H9 (cell line): ENCODE measurements around the gene CSMD2. TPM values are rescaled to one million over a fixed set of nuclear protein-coding genes. Genes with fewer than 3 reads are reported as not detected.

ENCODE experiments used
- DNase-seq: peaks from one replicate; pipeline ENCODE4 v3.0.0-alpha.2; 2017
- H2AFZ ChIP-seq: one replicate; pipeline ENCODE4 v1.6.1; 2013; ENCODE audit warnings: mild to moderate bottlenecking, low read length, control low read depth, moderate library complexity
- H2AK5ac ChIP-seq: 2 replicates; pipeline ENCODE4 v1.6.1; 2013; ENCODE audit warnings: low read length, control low read depth, mixed read lengths; ENCODE audit not compliant: insufficient read length
- H2BK120ac ChIP-seq: one replicate; pipeline ENCODE4 v1.6.1; 2013; ENCODE audit warnings: low read depth, mild to moderate bottlenecking, low read length, control low read depth, inconsistent platforms; ENCODE audit not compliant: poor library complexity, severe bottlenecking
- H2BK12ac ChIP-seq: 2 replicates; pipeline ENCODE4 v1.6.1; 2013; ENCODE audit warnings: low read length, control low read depth, mixed read lengths, low read depth; ENCODE audit not compliant: insufficient read length
- H2BK15ac ChIP-seq: 2 replicates; pipeline ENCODE4 v1.6.1; 2013; ENCODE audit warnings: low read depth, low read length, control low read depth
- H2BK20ac ChIP-seq: one replicate; pipeline ENCODE4 v1.6.1; 2013; ENCODE audit warnings: low read depth, mild to moderate bottlenecking, low read length, control low read depth, inconsistent platforms; ENCODE audit not compliant: poor library complexity, severe bottlenecking
- H2BK5ac ChIP-seq: 2 replicates; pipeline ENCODE4 v1.6.1; 2013; ENCODE audit warnings: low read length, control low read depth, mixed read lengths; ENCODE audit not compliant: insufficient read length
- H3K14ac ChIP-seq: 2 replicates; pipeline ENCODE4 v1.6.1; 2013; ENCODE audit warnings: low read length, control low read depth; ENCODE audit not compliant: insufficient read depth
- H3K18ac ChIP-seq: 2 replicates; pipeline ENCODE4 v1.6.1; 2013; ENCODE audit warnings: low read depth, mild to moderate bottlenecking, mixed read lengths, low read length, control low read depth; ENCODE audit not compliant: insufficient read length
- H3K23ac ChIP-seq: 2 replicates; pipeline ENCODE4 v1.6.1; 2013; ENCODE audit warnings: low read length, control low read depth, mixed read lengths, low read depth; ENCODE audit not compliant: insufficient read length
- H3K23me2 ChIP-seq: 2 replicates; pipeline ENCODE4 v1.6.1; 2013; ENCODE audit warnings: low read depth, mild to moderate bottlenecking, mixed read lengths, low read length, control low read depth; ENCODE audit not compliant: insufficient read length, poor library complexity, severe bottlenecking
- H3K27ac ChIP-seq: 2 replicates; pipeline ENCODE4 v1.5.1; 2013; ENCODE audit warnings: low read length, control low read depth, mixed read lengths, low read depth; ENCODE audit not compliant: insufficient read length
- H3K27me3 ChIP-seq: 2 replicates; pipeline ENCODE4 v1.6.1; 2013; ENCODE audit warnings: low read length, control low read depth, inconsistent platforms; ENCODE audit not compliant: insufficient read depth
- H3K4ac ChIP-seq: 2 replicates; pipeline ENCODE4 v1.6.1; 2013; ENCODE audit warnings: low read depth, mild to moderate bottlenecking, control low read depth, inconsistent platforms, low read length, moderate library complexity
- H3K4me1 ChIP-seq: 2 replicates; pipeline ENCODE4 v1.6.1; 2013; ENCODE audit warnings: low read length, control low read depth, inconsistent platforms; ENCODE audit not compliant: insufficient read depth
- H3K4me2 ChIP-seq: 2 replicates; pipeline ENCODE4 v1.6.1; 2013; ENCODE audit warnings: low read length, control low read depth, mixed read lengths; ENCODE audit not compliant: insufficient read length, insufficient read depth
- H3K56ac ChIP-seq: 2 replicates; pipeline ENCODE4 v1.6.1; 2013; ENCODE audit warnings: low read depth, mild to moderate bottlenecking, mixed read lengths, low read length, control low read depth; ENCODE audit not compliant: insufficient read length
- H3K79me1 ChIP-seq: 2 replicates; pipeline ENCODE4 v1.6.1; 2013; ENCODE audit warnings: low read depth, mild to moderate bottlenecking, moderate library complexity, low read length, control low read depth, inconsistent platforms; ENCODE audit not compliant: insufficient read depth, poor library complexity, severe bottlenecking
- H3K79me2 ChIP-seq: 2 replicates; pipeline ENCODE4 v1.6.1; 2013; ENCODE audit warnings: low read length, control low read depth, inconsistent platforms; ENCODE audit not compliant: insufficient read depth
- H3K9ac ChIP-seq: 2 replicates; pipeline ENCODE4 v1.6.1; 2013; ENCODE audit warnings: low read length, control low read depth, mixed read lengths; ENCODE audit not compliant: insufficient read length; ENCODE audit errors: extremely low read depth
- H3K9me3 ChIP-seq: one replicate; pipeline ENCODE4 v1.6.1; 2013; ENCODE audit warnings: low read depth, low read length, inconsistent platforms; ENCODE audit not compliant: control insufficient read depth
- H3T11ph ChIP-seq: one replicate; pipeline ENCODE4 v1.6.1; 2013; ENCODE audit warnings: mild to moderate bottlenecking, low read length, control low read depth, inconsistent platforms
- H4K20me1 ChIP-seq: one replicate; pipeline ENCODE4 v1.6.1; 2013; ENCODE audit not compliant: control insufficient read depth, insufficient read length, insufficient read depth
- H4K5ac ChIP-seq: 2 replicates; pipeline ENCODE4 v1.6.1; 2013; ENCODE audit warnings: low read depth, mild to moderate bottlenecking, mixed read lengths, low read length, control low read depth; ENCODE audit not compliant: insufficient read length
- H4K8ac ChIP-seq: replicated peaks from 2 replicates; pipeline ENCODE4 v1.6.1; 2013; ENCODE audit warnings: low read length, control low read depth, mixed read lengths, low read depth; ENCODE audit not compliant: insufficient read length
- H4K91ac ChIP-seq: 2 replicates; pipeline ENCODE4 v1.6.1; 2013; ENCODE audit warnings: low read depth, mild to moderate bottlenecking, moderate library complexity, mixed read lengths, low read length, control low read depth; ENCODE audit not compliant: insufficient read length
- H3K27ac Mint-ChIP-seq, 3 experiments: 2 replicates in 2 of 3; 3 replicates in 1 of 3; pipeline ENCODE4 v1.8.0; 2020 to 2021; ENCODE audit warnings: mixed read lengths in 3 of 3, mild to moderate bottlenecking in 1 of 3, moderate library complexity in 1 of 3
- H3K27me3 Mint-ChIP-seq: 2 replicates; pipeline ENCODE4 v1.8.0; 2021; ENCODE audit warnings: low read depth, mild to moderate bottlenecking, moderate library complexity, mixed read lengths
- H3K36me3 Mint-ChIP-seq, 3 experiments: 2 replicates in 2 of 3; 3 replicates in 1 of 3; pipeline ENCODE4 v1.8.0; 2020 to 2021; ENCODE audit warnings: low read depth in 3 of 3, mixed read lengths in 3 of 3; ENCODE audit not compliant: insufficient read depth in 1 of 3
- H3K4me1 Mint-ChIP-seq, 2 experiments: 2 replicates each; pipeline ENCODE4 v1.8.0; 2020; ENCODE audit warnings: mixed read lengths in 2 of 2
- H3K4me3 Mint-ChIP-seq, 2 experiments: 2 replicates in 1 of 2; 3 replicates in 1 of 2; pipeline ENCODE4 v1.8.0; 2020 to 2021; ENCODE audit warnings: mild to moderate bottlenecking in 2 of 2, mixed read lengths in 2 of 2, moderate library complexity in 1 of 2
- H3K9me3 Mint-ChIP-seq, 2 experiments: 2 replicates in 1 of 2; 3 replicates in 1 of 2; pipeline ENCODE4 v1.8.0; 2020; ENCODE audit warnings: mild to moderate bottlenecking in 2 of 2, mixed read lengths in 2 of 2, moderate library complexity in 1 of 2
- CTCF ChIP-seq: fragments of 200-600 bp; sonication (generic); conservative IDR thresholded peaks from 3 replicates; pipeline ENCODE4 v1.8.0; 2021; ENCODE audit warnings: antibody characterized with exemption, mild to moderate bottlenecking
- WGBS: extraction: QIAGEN DNeasy Blood & Tissue Kit; methylation state at CpG from one replicate; pipeline ENCODE4 v1.1.7; 2013; ENCODE audit warnings: missing lambda C conversion rate, low lambda C conversion rate, mixed read lengths; ENCODE audit not compliant: insufficient read length; ENCODE audit errors: extremely low coverage; 5-methylcytosine and 5-hydroxymethylcytosine counted together
- total RNA-seq: library from RNA; stranded (reverse); gene quantifications from 2 replicates; pipeline ENCODE4 v1.2.1, GENCODE V29; 2021

CSMD2 gene
- total RNA-seq, 1 experiment from 2014 or later, result 6.4 TPM

- peaks cover 6 to 15% of the 10 kb centered on the region in 2 experiments; a peak in 4 of 5 replicates for H3K9me3 Mint-ChIP-seq
- no peak overlapping the region for H2AFZ ChIP-seq
- H3K27ac Mint-ChIP-seq, result no peak overlapping the region
- no peaks in the 10 kb centered on the region for H3K23me2 ChIP-seq
- H4K8ac ChIP-seq, result no peak overlapping the region
- no CpG with 5 or more reads among the region's 5 CpGs for WGBS
- H3K23ac ChIP-seq, result no peak overlapping the region
- no peak overlapping the region for H3K27ac ChIP-seq
- no peak overlapping the region for H3K4me2 ChIP-seq
- no peak overlapping the region for H3K18ac ChIP-seq
- H2BK120ac ChIP-seq, result no peak overlapping the region
- no peak overlapping the region for H3K56ac ChIP-seq
- no peak overlapping the region for H3K4me3 Mint-ChIP-seq
- no peak overlapping the region for H2BK20ac ChIP-seq
- no peaks in the 10 kb centered on the region for H3K79me2 ChIP-seq
- H3K4ac ChIP-seq, result no peak overlapping the region
- no peaks in the 10 kb centered on the region for H3K79me1 ChIP-seq
- no peak for DNase-seq
- H3K9me3 ChIP-seq, result peaks cover 2% of the 10 kb centered on the region
- H3T11ph ChIP-seq, result no peak overlapping the region
- no peak overlapping the region for H2BK5ac ChIP-seq
- H2BK15ac ChIP-seq, result no peak overlapping the region
- no peak overlapping the region for H4K5ac ChIP-seq
- H3K27me3 ChIP-seq, result no peaks in the 10 kb centered on the region
- H4K20me1 ChIP-seq, result no peaks in the 10 kb centered on the region
- H4K91ac ChIP-seq, result no peak overlapping the region
- H3K9ac ChIP-seq, result no peak overlapping the region
- no peak for TF ChIP-seq CTCF
- H3K4me1 Mint-ChIP-seq, result no peaks in the 10 kb centered on the region
- H3K14ac ChIP-seq, result no peak overlapping the region
- no peaks in the 10 kb centered on the region for H3K4me1 ChIP-seq
- H2AK5ac ChIP-seq, result no peak overlapping the region
- H3K36me3 Mint-ChIP-seq, result peaks cover 3 to 21% (median 6%) of the 10 kb centered on the region in 3 experiments
- H2BK12ac ChIP-seq, result no peak overlapping the region
- H3K27me3 Mint-ChIP-seq, result peaks cover 3% of the 10 kb centered on the region
These were observed 406.3 kb downstream of the CSMD2 start for GRCh38 chr1:33758698-33759097.
